Spleen (tissue), 11 donors: ENCODE data around the gene TMEM129. TPM values are rescaled to one million over a fixed set of nuclear protein-coding genes. Genes with fewer than 3 reads are reported as not detected.
"Not testable (repeated sequence)": the region's sequence is repeated elsewhere in the genome, so short reads cannot be mapped to it uniquely, and the experiment has no call there.

Experiments
- DNase-seq: peaks from one replicate; pipeline ENCODE4 v3.0.0-alpha.2; 2020
- H3K27ac ChIP-seq, 8 donors: fragments of 200-600 bp; sonication (generic) in 7 of 8; 1 replicate in 4 of 8; 2 replicates in 4 of 8; pipeline versions ENCODE4 v1.5.0 to v1.8.0; 2016 to 2021; ENCODE audit warnings: inconsistent platforms in 4 of 8, mild to moderate bottlenecking in 4 of 8, moderate library complexity in 1 of 8
- H3K27me3 ChIP-seq, 7 donors: fragments of 200-600 bp; sonication (generic) in 6 of 7; replicated peaks in 1 of 7; 1 replicate in 4 of 7; 2 replicates in 3 of 7; pipeline versions ENCODE4 v1.5.0 to v1.8.0; 2016 to 2021; ENCODE audit warnings: inconsistent platforms in 3 of 7, mild to moderate bottlenecking in 1 of 7
- H3K36me3 ChIP-seq, 6 donors: fragments of 200-600 bp; sonication (generic) in 5 of 6; 1 replicate in 4 of 6; 2 replicates in 2 of 6; pipeline versions ENCODE4 v1.5.0 to v1.8.0; 2016 to 2021; ENCODE audit warnings: inconsistent platforms in 2 of 6
- H3K4me1 ChIP-seq, 6 donors: fragments of 200-600 bp; sonication (generic) in 5 of 6; 1 replicate in 3 of 6; 2 replicates in 3 of 6; pipeline versions ENCODE4 v1.5.0 to v1.8.0; 2016 to 2021; ENCODE audit warnings: inconsistent platforms in 3 of 6
- H3K4me3 ChIP-seq, 8 donors: fragments of 200-600 bp; sonication (generic) in 7 of 8; 1 replicate in 4 of 8; 2 replicates in 4 of 8; pipeline versions ENCODE4 v1.5.0 to v1.8.0; 2016 to 2021; ENCODE audit warnings: inconsistent platforms in 4 of 8, mild to moderate bottlenecking in 4 of 8, moderate library complexity in 2 of 8
- H3K9me3 ChIP-seq, 8 donors: fragments of 200-600 bp; sonication (generic) in 7 of 8; 1 replicate in 4 of 8; 2 replicates in 4 of 8; pipeline versions ENCODE4 v1.5.0 to v1.8.0; 2016 to 2021; ENCODE audit warnings: inconsistent platforms in 4 of 8
- POLR2A ChIP-seq, 3 donors: fragments of 450-650 bp; IDR thresholded peaks; one replicate each; pipeline ENCODE4 v1.5.1; 2017; ENCODE audit warnings: antibody characterized with exemption in 3 of 3, mild to moderate bottlenecking in 1 of 3
- POLR2AphosphoS5 ChIP-seq, 3 donors: sonication (generic); formaldehyde crosslinking; IDR thresholded peaks; one replicate each; pipeline ENCODE4 v1.5.1; 2017; ENCODE audit warnings: antibody characterized with exemption in 3 of 3
- WGBS, 5 donors: extraction: QIAGEN DNeasy Blood & Tissue Kit in 3 of 5; methylation state at CpG; one replicate each; pipeline versions ENCODE4 v1.1.5 to v1.1.7; 2013 to 2018; 5-methylcytosine and 5-hydroxymethylcytosine counted together
- intact Hi-C: fragments of 100-400 bp; cut with DNase I; formaldehyde crosslinking; loops from one replicate; pipeline ENCODE4 v1.15.0; 2023; ENCODE audit warnings: low total_unique reads
- polyA plus RNA-seq, 3 donors: library from polyadenylated mRNA; stranded (reverse); fragments of 200-250 nt; gene quantifications; one replicate each; pipeline ENCODE4 v1.2.1, GENCODE V29; 2013
- total RNA-seq, 7 donors: library from RNA; depleted of rRNA in 3 of 7; stranded (reverse); fragments of >200 nt in 3 of 7; fragmentation: NEBNext Ultra II Directional in 4 of 7; extraction: Animal tissue kit (Norgen Biotek cat#: 25700) in 4 of 7; gene quantifications; one replicate each; pipeline versions ENCODE4 v1.1.0 to v1.2.1, GENCODE V29; 2016 to 2021
- TF ChIP-seq, protein P1 (sequence below), 11 experiments: fragments of 200-600 bp in 7 of 11; fragments of 450-650 bp in 4 of 11; sonication (generic) in 4 of 11; IDR thresholded peaks in 8 of 11; conservative IDR thresholded peaks in 3 of 11; 1 replicate in 7 of 11; 2 replicates in 4 of 11; pipeline versions ENCODE4 v1.4.0 to v1.8.0; 2016 to 2021; ENCODE audit warnings: antibody characterized with exemption in 11 of 11, inconsistent platforms in 4 of 11, mild to moderate bottlenecking in 1 of 11
- donor health status: healthy with polysubstance abuse.
- donor health status: DM: no; HTN: no; CAD: no; lungs with moderate emphysema.
- donor health status: DM: no; HTN: no; CAD: no.
- donor health status: Bipolar disorder and iron deficiency.
- donor health status: healthy.
- donor health status: DM: no; HTN: no; CAD: no.
- donor health status: DM: yes; HTN: yes; CAD: no.

TMEM129 gene
- total and polyA plus RNA-seq, 10 donors = 17.2 to 51.0 (median 32.5) TPM

DNA sequence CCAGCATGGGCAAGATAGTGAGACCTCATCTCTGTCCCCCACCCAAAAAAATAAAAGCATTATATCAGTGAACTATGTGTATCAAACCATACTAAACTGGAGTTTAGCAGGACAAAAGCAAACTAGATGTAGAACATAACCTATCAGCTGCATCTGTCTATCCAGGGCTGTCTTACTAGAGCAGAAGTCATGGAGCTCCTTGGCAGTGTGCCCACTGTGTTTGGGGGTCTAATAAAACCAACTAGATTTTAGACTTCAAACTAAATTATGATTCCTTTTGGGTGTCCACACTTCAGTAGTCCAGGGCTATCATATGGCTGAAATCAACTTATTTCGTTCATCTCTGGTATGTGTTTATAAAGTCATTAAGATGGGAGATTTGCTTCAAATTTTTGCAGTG is 17.3 kb downstream of the TMEM129 start:
- intact Hi-C loops = no loop called here
- 92 to 98% (median 94%) methylated on average over 1 of the region's 1 CpG for WGBS, 5 donors
- Histone ChIP-seq H3K9me3 (no peaks in the 10 kb centered on the region), H3K4me3 (no peak overlapping the region), H3K27me3 (no peaks in the 10 kb centered on the region), H3K27ac (no peak overlapping the region), H3K36me3 (peaks cover 0 to 81% (median 41%) of the 10 kb centered on the region in 6 donors), H3K4me1 (peaks cover 0 to 60% (median 20%) of the 10 kb centered on the region in 6 donors)
- DNase-seq = no peak
- TF ChIP-seq, protein P1, sequence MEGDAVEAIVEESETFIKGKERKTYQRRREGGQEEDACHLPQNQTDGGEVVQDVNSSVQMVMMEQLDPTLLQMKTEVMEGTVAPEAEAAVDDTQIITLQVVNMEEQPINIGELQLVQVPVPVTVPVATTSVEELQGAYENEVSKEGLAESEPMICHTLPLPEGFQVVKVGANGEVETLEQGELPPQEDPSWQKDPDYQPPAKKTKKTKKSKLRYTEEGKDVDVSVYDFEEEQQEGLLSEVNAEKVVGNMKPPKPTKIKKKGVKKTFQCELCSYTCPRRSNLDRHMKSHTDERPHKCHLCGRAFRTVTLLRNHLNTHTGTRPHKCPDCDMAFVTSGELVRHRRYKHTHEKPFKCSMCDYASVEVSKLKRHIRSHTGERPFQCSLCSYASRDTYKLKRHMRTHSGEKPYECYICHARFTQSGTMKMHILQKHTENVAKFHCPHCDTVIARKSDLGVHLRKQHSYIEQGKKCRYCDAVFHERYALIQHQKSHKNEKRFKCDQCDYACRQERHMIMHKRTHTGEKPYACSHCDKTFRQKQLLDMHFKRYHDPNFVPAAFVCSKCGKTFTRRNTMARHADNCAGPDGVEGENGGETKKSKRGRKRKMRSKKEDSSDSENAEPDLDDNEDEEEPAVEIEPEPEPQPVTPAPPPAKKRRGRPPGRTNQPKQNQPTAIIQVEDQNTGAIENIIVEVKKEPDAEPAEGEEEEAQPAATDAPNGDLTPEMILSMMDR (IDR thresholded peaks at IDR 0.05 in 8 of 11, conservative IDR thresholded peaks at IDR 0.05 in 3 of 11) = no peak
- TF ChIP-seq POLR2AphosphoS5 (IDR thresholded peaks at IDR 0.05) (no peak), POLR2A (IDR thresholded peaks at IDR 0.05) (no peak)

- peaks cover 0 to 100% (median 58%) of the 10 kb centered on the region in 6 donors for H3K36me3 ChIP-seq
- H3K9me3 ChIP-seq, H3K4me3 ChIP-seq, intact Hi-C loops, H3K27me3 ChIP-seq, DNase-seq: not testable (repeated sequence)
- peak overlapping the region in 5 of 8 donors; percentile 22 to 74 (median 45) for H3K27ac ChIP-seq
- WGBS, 5 donors = 64 to 82% (median 74%) methylated on average over 8 of the region's 8 CpGs
- peaks cover 0 to 43% (median 11%) of the 10 kb centered on the region in 6 donors for H3K4me1 ChIP-seq
Measured at GRCh38 chr4:1701671-1702070, 19.5 kb downstream of the TMEM129 start.

- Histone ChIP-seq H3K4me3 (no peak overlapping the region), H3K27me3 (no peaks in the 10 kb centered on the region), H3K27ac (no peak overlapping the region), H3K4me1 (peaks cover 0 to 24% (median 12%) of the 10 kb centered on the region in 6 donors), H3K36me3 (peaks cover 0 to 100% (median 82%) of the 10 kb centered on the region in 6 donors), H3K9me3 (no peaks in the 10 kb centered on the region)
- 84 to 91% (median 88%) methylated on average over 5 of the region's 5 CpGs for WGBS, 5 donors
- DNase-seq = no peak
- TF ChIP-seq POLR2A (IDR thresholded peaks at IDR 0.05) (no peak), POLR2AphosphoS5 (IDR thresholded peaks at IDR 0.05) (no peak)
- TF ChIP-seq, protein P1 (IDR thresholded peaks at IDR 0.05 in 8 of 11, conservative IDR thresholded peaks at IDR 0.05 in 3 of 11) = no peak
- intact Hi-C loops = no loop called here
Measured at GRCh38 chr4:1695913-1696312, 25.2 kb downstream of the TMEM129 start.

GRCh38 chr4:1693131-1693896 is 27.8 kb downstream of the TMEM129 start:
- peak overlapping the region in 2 of 8 donors; percentile 19 to 39 for H3K27ac ChIP-seq
- DNase-seq = peak; percentile 94
- H3K9me3 ChIP-seq = no peaks in the 10 kb centered on the region
- TF ChIP-seq, protein P1 (IDR thresholded peaks at IDR 0.05 in 8 of 11, conservative IDR thresholded peaks at IDR 0.05 in 3 of 11) = peak; percentile 85 to 99 (median 94)
- TF ChIP-seq POLR2AphosphoS5 (IDR thresholded peaks at IDR 0.05) (peak in 2 of 3 donors; percentile 18 to 56), POLR2A (IDR thresholded peaks at IDR 0.05) (no peak)
- H3K27me3 ChIP-seq = no peaks in the 10 kb centered on the region
- 32 to 55% (median 39%) methylated on average over 7 of the region's 7 CpGs for WGBS, 5 donors
- intact Hi-C loops = loop anchor here (5.0 kb wide), 1 partner anchor 34 kb away; no protein-coding TSS in a partner anchor
- H3K36me3 ChIP-seq = peaks cover 0 to 88% (median 72%) of the 10 kb centered on the region in 6 donors
- no peak overlapping the region for H3K4me3 ChIP-seq
- peaks cover 0 to 11% (median 8%) of the 10 kb centered on the region in 6 donors for H3K4me1 ChIP-seq
